ENCODE data around the gene GADD45G.

GADD45G gene, protein sequence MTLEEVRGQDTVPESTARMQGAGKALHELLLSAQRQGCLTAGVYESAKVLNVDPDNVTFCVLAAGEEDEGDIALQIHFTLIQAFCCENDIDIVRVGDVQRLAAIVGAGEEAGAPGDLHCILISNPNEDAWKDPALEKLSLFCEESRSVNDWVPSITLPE

DNA sequence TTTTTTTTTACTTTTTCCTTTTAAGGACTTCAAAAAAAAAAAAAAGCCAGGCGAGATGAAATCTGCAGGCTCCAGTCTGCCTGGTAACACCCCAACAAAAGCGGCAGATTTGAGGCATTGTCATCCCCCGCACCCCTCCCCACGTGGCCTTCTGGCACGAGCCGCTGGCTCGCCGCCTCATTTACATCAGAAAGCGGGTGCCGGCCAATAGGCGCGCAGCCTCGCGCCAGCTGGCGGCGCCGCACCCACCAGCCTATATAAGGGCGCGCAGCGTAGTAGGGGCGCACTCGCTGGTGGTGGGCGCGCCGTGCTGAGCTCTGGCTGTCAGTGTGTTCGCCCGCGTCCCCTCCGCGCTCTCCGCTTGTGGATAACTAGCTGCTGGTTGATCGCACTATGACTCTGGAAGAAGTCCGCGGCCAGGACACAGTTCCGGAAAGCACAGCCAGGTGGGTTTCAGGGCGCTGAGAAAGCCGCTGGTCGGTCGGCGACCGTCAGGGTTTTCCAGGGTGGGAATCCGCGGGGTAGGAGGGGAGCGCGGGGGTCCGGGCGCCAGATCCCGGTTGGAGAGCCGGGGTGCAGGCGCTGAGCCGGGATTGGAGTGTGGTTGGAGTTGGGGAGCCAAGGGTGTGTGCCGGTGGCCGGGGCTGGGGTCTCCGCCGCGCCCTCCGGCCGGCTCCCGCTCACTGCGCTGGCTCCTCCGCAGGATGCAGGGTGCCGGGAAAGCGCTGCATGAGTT lies at the start of gene GADD45G:
GADD45G (plus strand) TSS at position 284 of the 736 bp plus-strand sequence; CDS start at position 394, 110 bp downstream.
- TF ChIP-seq, protein P1, sequence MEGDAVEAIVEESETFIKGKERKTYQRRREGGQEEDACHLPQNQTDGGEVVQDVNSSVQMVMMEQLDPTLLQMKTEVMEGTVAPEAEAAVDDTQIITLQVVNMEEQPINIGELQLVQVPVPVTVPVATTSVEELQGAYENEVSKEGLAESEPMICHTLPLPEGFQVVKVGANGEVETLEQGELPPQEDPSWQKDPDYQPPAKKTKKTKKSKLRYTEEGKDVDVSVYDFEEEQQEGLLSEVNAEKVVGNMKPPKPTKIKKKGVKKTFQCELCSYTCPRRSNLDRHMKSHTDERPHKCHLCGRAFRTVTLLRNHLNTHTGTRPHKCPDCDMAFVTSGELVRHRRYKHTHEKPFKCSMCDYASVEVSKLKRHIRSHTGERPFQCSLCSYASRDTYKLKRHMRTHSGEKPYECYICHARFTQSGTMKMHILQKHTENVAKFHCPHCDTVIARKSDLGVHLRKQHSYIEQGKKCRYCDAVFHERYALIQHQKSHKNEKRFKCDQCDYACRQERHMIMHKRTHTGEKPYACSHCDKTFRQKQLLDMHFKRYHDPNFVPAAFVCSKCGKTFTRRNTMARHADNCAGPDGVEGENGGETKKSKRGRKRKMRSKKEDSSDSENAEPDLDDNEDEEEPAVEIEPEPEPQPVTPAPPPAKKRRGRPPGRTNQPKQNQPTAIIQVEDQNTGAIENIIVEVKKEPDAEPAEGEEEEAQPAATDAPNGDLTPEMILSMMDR (IDR thresholded peaks at IDR 0.05): no peak

DNA sequence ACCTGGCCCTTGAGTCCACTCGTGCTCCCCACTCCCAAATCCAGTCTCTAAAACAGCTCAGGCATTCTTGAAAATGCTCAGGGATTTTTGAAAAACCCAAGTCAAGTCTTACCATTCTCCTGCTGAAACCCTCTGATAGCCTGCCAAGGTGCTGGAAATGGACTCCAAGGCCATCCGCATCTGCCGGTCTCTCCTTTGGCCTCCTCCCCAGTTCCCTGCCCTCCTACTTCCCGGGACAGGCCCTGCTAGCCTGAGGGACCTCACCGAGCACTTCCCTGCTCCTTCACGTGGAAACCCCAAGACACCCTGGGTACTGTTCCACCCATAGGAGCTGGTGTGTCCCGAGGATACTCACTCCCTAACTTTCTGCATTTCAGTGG lies 49.8 kb upstream of the GADD45G start:
- TF ChIP-seq, protein P1 (IDR thresholded peaks at IDR 0.05): no peak

DNA sequence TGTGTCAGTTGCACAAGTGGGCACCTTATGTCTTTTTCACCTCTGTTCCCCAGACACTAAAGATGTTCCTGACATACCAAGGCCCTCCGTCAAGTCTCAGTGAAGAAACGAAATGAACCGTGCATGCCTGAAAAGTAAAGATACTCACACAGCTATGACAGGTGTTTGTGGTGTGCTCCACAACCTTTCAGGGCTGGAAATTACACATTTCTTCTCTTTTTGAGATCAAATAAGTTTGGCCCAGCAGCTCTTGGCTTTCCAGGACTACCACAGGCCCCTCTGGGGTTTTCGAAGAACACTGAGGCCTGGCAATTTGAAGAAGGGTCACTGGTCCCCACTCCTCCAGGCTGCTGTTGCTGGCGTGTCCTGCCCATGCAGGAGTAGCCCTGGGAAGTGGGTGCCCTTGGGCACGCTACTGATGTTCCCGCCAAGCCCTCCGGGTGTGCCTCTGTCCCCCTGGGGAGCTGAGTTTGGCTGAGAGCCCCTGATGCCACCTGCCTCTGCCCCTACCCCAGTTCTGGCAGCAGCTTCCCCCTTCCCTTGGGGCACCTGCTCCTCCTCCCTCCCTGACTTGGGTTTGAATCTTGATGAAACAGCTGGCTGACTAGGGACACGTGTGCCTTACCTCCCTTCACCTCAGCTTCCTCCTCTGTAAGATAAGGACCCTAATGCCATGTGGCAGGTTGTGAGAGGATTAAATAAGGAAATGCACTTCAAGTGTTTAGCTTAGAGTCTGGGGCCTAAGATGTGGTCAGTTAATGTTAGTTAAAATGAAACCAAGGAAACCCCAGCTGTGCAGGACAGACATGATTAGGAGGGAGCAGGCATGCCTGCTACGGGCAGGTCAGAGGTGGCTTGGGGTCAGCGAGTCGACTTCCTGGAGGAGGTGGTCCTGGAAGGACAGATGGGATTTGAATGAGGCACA lies 49.1 kb upstream of the GADD45G start:
- TF ChIP-seq, protein P1 (IDR thresholded peaks at IDR 0.05): no peak

- TF ChIP-seq, protein P1 (IDR thresholded peaks at IDR 0.05): no peak
These were observed 46.5 kb upstream of the GADD45G start for GRCh38 chr9:89558196-89558899.

GRCh38 chr9:89558948-89559347 lies 45.9 kb upstream of the GADD45G start:
- TF ChIP-seq, protein P1 (IDR thresholded peaks at IDR 0.05): no peak

DNA sequence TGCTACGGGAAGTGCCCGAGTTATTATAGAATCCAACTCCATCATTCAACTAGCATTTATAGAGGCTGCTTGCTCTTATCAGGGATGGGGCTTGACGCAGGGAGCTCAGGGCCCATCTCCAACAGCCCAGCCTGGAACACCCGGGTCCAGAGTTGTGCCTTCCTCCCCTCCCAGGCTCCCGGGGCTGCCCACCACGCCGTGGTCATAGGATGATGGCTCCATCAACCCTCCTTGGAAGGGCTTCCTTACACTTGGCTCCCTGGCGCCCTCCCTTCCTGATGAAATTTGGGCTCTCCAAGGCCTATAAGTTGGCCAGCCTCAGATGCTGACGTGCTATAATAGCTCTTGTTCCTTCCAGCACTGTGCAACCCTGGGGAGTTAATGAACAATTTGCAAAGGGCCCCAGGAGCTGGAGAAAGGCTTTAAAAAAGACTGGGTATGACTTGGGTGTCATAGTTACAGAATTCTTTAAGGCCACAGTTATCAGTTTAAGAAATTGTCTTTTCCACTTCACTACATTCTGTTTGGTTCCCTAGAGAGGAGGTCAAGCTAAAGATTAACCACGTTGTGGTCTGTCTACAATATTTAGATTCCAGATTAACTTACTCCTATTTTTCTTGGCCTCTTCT lies 42.5 kb upstream of the GADD45G start:
- TF ChIP-seq, protein P1 (IDR thresholded peaks at IDR 0.05): no peak

Data from LNCAP (cell line).